ENCODE data around the gene PIMREG.

PIMREG gene

GRCh38 chr17:6460531-6461161 is 16.4 kb downstream of the PIMREG start:
- Mint-ChIP-seq H3K27me3 (ENCODE audit: low read depth) (peaks cover 11% of the 10 kb centered on the region), H3K4me3 (no peak overlapping the region), H3K9me3 (no peaks in the 10 kb centered on the region), H3K4me1 (peaks cover 13% of the 10 kb centered on the region), H3K27ac (no peak overlapping the region), H3K36me3 (ENCODE audit: low read depth) (peaks cover 3% of the 10 kb centered on the region)
- TF ChIP-seq CTCF (IDR thresholded peaks at IDR 0.05; ENCODE audit: unreplicated experiment in 3 of 3), result no peak

- peaks cover 11% of the 10 kb centered on the region for H3K4me1 Mint-ChIP-seq
- no peak overlapping the region for H3K27ac Mint-ChIP-seq
- peaks cover 9% of the 10 kb centered on the region for H3K36me3 Mint-ChIP-seq (ENCODE audit: low read depth)
- no peak overlapping the region for H3K4me3 Mint-ChIP-seq
- H3K27me3 Mint-ChIP-seq (ENCODE audit: low read depth), result peaks cover 11% of the 10 kb centered on the region
- TF ChIP-seq CTCF (IDR thresholded peaks at IDR 0.05; ENCODE audit: unreplicated experiment in 3 of 3), result no peak
- no peaks in the 10 kb centered on the region for H3K9me3 Mint-ChIP-seq
These were observed 17.0 kb downstream of the PIMREG start for GRCh38 chr17:6461246-6461645.

GRCh38 chr17:6461792-6462524 is 17.7 kb downstream of the PIMREG start:
- Mint-ChIP-seq H3K4me3 (no peak overlapping the region), H3K27ac (no peak overlapping the region), H3K27me3 (ENCODE audit: low read depth) (peaks cover 5% of the 10 kb centered on the region), H3K4me1 (peaks cover 4% of the 10 kb centered on the region), H3K9me3 (peaks cover 4% of the 10 kb centered on the region), H3K36me3 (ENCODE audit: low read depth) (peaks cover 13% of the 10 kb centered on the region)
- no peak for TF ChIP-seq CTCF (IDR thresholded peaks at IDR 0.05; ENCODE audit: unreplicated experiment in 3 of 3)

- peaks cover 4% of the 10 kb centered on the region for H3K9me3 Mint-ChIP-seq
- H3K36me3 Mint-ChIP-seq (ENCODE audit: low read depth), result peaks cover 15% of the 10 kb centered on the region
- TF ChIP-seq CTCF (IDR thresholded peaks at IDR 0.05; ENCODE audit: unreplicated experiment in 3 of 3), result no peak
- H3K27me3 Mint-ChIP-seq (ENCODE audit: low read depth), result peaks cover 2% of the 10 kb centered on the region
- no peak overlapping the region for H3K27ac Mint-ChIP-seq
- H3K4me3 Mint-ChIP-seq, result no peak overlapping the region
- no peaks in the 10 kb centered on the region for H3K4me1 Mint-ChIP-seq
These were observed 18.4 kb downstream of the PIMREG start for GRCh38 chr17:6462692-6463091.

GRCh38 chr17:6463616-6464445 is 19.6 kb downstream of the PIMREG start:
- TF ChIP-seq CTCF (IDR thresholded peaks at IDR 0.05; ENCODE audit: unreplicated experiment in 3 of 3), result no peak
- Mint-ChIP-seq H3K27ac (no peak overlapping the region), H3K36me3 (ENCODE audit: low read depth) (peaks cover 22% of the 10 kb centered on the region), H3K4me1 (no peaks in the 10 kb centered on the region), H3K4me3 (no peak overlapping the region), H3K27me3 (ENCODE audit: low read depth) (no peaks in the 10 kb centered on the region), H3K9me3 (peaks cover 6% of the 10 kb centered on the region)
